ENCODE results near the gene COL18A1. TPM values are rescaled to one million over a fixed set of nuclear protein-coding genes. Genes with fewer than 3 reads are reported as not detected.

The COL18A1 gene
- total RNA-seq, 1 experiment from 2014 or later: 170 TPM

- Mint-ChIP-seq H3K27ac (ENCODE audit: unreplicated experiment) (peak overlapping the region; percentile 86), H3K9me3 (ENCODE audit: unreplicated experiment) (no peaks in the 10 kb centered on the region), H3K4me1 (ENCODE audit: low read depth, unreplicated experiment) (peaks cover 38% of the 10 kb centered on the region), H3K36me3 (ENCODE audit: insufficient read depth, unreplicated experiment) (peaks cover 58% of the 10 kb centered on the region), H3K4me3 (ENCODE audit: unreplicated experiment) (no peak overlapping the region), H3K27me3 (ENCODE audit: insufficient read depth, unreplicated experiment) (no peaks in the 10 kb centered on the region)
- no peak for DNase-seq
- Histone ChIP-seq H3K4me1 (peaks cover 40% of the 10 kb centered on the region), H3K4me3 (ENCODE audit: low read depth, low read length) (no peak overlapping the region), H3K36me3 (ENCODE audit: control insufficient read depth, insufficient read depth, low read length) (peaks cover 3% of the 10 kb centered on the region), H3K9me3 (no peaks in the 10 kb centered on the region), H3K27me3 (replicated peaks; ENCODE audit: control insufficient read depth, insufficient read depth, low read length) (no peaks in the 10 kb centered on the region)
- no peak for TF ChIP-seq CTCF (IDR thresholded peaks at IDR 0.05; ENCODE audit: insufficient read depth in 1 of 2, low read depth in 1 of 2, low read length in 1 of 2, severe bottlenecking in 1 of 2, unreplicated experiment in 1 of 2)
- POLR2A ChIA-PET: interaction anchor here (1.5 kb wide), 1 partner anchor 143 kb away, joined by 5 read pairs; no protein-coding TSS in a partner anchor
- CTCF ChIA-PET: interaction anchor here (1.3 to 1.4 kb wide), 2 partner anchors 13 to 116 kb away, joined by 3 read pairs; no protein-coding TSS in a partner anchor
- intact Hi-C loops (cut with micrococcal nuclease; ENCODE audit: unreplicated experiment): no loop called here
- no TSS peak for BruUV-seq (replicated peaks)
Observed at GRCh38 chr21:45472445-45473365, 67.7 kb downstream of the COL18A1 start.

DNA sequence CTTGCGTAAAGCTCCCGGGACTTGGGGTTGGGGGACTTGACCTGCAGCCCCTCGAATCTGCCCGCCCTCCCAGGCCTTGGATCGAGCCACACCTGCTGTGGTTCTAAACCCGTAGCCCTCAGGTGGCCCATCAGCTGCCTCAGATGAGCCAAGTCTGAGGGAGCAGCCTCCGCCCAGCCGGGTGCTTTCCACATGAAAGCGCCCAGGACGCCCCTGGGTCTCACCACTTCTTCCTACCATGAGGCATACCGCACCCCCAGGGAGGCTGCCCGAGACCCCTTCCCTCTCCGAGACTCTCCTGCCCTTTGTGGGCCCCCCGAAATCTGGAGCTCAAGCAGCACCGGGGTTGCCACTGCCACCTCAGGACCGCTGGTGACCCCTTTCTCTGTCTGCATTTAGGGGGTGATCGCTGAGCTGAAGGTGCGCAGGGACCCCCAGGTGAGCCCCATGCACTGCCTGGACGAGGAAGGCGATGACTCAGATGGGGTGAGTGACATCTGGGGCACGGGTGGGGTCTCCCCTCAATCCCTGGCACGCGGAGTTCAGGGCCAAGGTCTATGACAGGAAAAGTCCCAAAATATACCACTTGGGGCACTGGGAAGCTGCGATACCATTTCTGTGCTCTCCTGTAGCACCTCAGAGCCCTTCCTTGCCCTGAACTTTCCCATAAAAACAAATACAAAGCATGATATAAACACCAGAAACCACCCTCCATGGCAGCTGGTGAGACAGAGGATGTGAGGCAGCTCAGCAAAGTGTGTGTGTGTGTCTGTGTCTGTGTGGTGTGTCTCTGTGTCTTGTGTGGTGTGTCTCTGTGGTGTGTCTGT lies 68.7 kb downstream of the COL18A1 start:
- CTCF ChIA-PET: no interaction called here
- no peaks in the 10 kb centered on the region for H3K9me3 ChIP-seq
- Mint-ChIP-seq H3K27ac (ENCODE audit: unreplicated experiment) (peak overlapping the region; percentile 20), H3K4me1 (ENCODE audit: low read depth, unreplicated experiment) (peaks cover 38% of the 10 kb centered on the region), H3K27me3 (ENCODE audit: insufficient read depth, unreplicated experiment) (no peaks in the 10 kb centered on the region), H3K4me3 (ENCODE audit: unreplicated experiment) (no peak overlapping the region), H3K9me3 (ENCODE audit: unreplicated experiment) (no peaks in the 10 kb centered on the region), H3K36me3 (ENCODE audit: insufficient read depth, unreplicated experiment) (peaks cover 68% of the 10 kb centered on the region)
- no peak overlapping the region for H3K4me3 ChIP-seq (ENCODE audit: low read depth, low read length)
- no peaks in the 10 kb centered on the region for H3K27me3 ChIP-seq (replicated peaks; ENCODE audit: control insufficient read depth, insufficient read depth, low read length)
- no peak for DNase-seq
- no peak for TF ChIP-seq CTCF (IDR thresholded peaks at IDR 0.05; ENCODE audit: insufficient read depth in 1 of 2, low read depth in 1 of 2, low read length in 1 of 2, severe bottlenecking in 1 of 2, unreplicated experiment in 1 of 2)
- POLR2A ChIA-PET: no interaction called here
- BruUV-seq (replicated peaks): no TSS peak
- peaks cover 5% of the 10 kb centered on the region for H3K36me3 ChIP-seq (ENCODE audit: control insufficient read depth, insufficient read depth, low read length)
- H3K4me1 ChIP-seq: peaks cover 40% of the 10 kb centered on the region
- intact Hi-C loops (cut with micrococcal nuclease; ENCODE audit: unreplicated experiment): no loop called here

- intact Hi-C loops (cut with micrococcal nuclease; ENCODE audit: unreplicated experiment): no loop called here
- H3K27ac Mint-ChIP-seq (ENCODE audit: unreplicated experiment): peak overlapping the region; percentile 20
- no peak for DNase-seq
- H3K4me1 ChIP-seq: peaks cover 33% of the 10 kb centered on the region
- no peaks in the 10 kb centered on the region for H3K27me3 ChIP-seq (replicated peaks; ENCODE audit: control insufficient read depth, insufficient read depth, low read length)
- H3K9me3 ChIP-seq: no peaks in the 10 kb centered on the region
- H3K36me3 Mint-ChIP-seq (ENCODE audit: insufficient read depth, unreplicated experiment): peaks cover 75% of the 10 kb centered on the region
- H3K9me3 Mint-ChIP-seq (ENCODE audit: unreplicated experiment): no peaks in the 10 kb centered on the region
- TF ChIP-seq CTCF (IDR thresholded peaks at IDR 0.05; ENCODE audit: insufficient read depth in 1 of 2, low read depth in 1 of 2, low read length in 1 of 2, severe bottlenecking in 1 of 2, unreplicated experiment in 1 of 2): no peak
- no peaks in the 10 kb centered on the region for H3K27me3 Mint-ChIP-seq (ENCODE audit: insufficient read depth, unreplicated experiment)
- ChIA-PET CTCF (no interaction called here), POLR2A (no interaction called here)
- BruUV-seq (replicated peaks): no TSS peak
- peaks cover 3% of the 10 kb centered on the region for H3K36me3 ChIP-seq (ENCODE audit: control insufficient read depth, insufficient read depth, low read length)
- no peak overlapping the region for H3K4me3 ChIP-seq (ENCODE audit: low read depth, low read length)
- no peak overlapping the region for H3K4me3 Mint-ChIP-seq (ENCODE audit: unreplicated experiment)
- H3K4me1 Mint-ChIP-seq (ENCODE audit: low read depth, unreplicated experiment): peaks cover 38% of the 10 kb centered on the region
Observed at GRCh38 chr21:45474323-45474950, 69.5 kb downstream of the COL18A1 start.

Measured in Caco-2 (cell line).